Lower leg skin (tissue), 4 donors: ENCODE results near the gene SH3BP2. TPM values are rescaled to one million over a fixed set of nuclear protein-coding genes. Genes with fewer than 3 reads are reported as not detected.

Experiments
- DNase-seq, 2 donors: peaks; one replicate each; pipeline ENCODE4 v3.0.0-alpha.2; 2019; ENCODE audit warnings: low spot score in 2 of 2
- H3K4me3 ChIP-seq: fragments of 200-600 bp; sonication (generic); 2 replicates; pipeline ENCODE4 v1.5.1; 2017; ENCODE audit warnings: mild to moderate bottlenecking, low read depth; ENCODE audit not compliant: poor library complexity, severe bottlenecking
- CTCF ChIP-seq, 3 donors: fragments of 450-650 bp; IDR thresholded peaks; one replicate each; pipeline ENCODE4 v1.5.1; 2016; ENCODE audit warnings: antibody characterized with exemption in 3 of 3, mild to moderate bottlenecking in 3 of 3, moderate library complexity in 2 of 3
- POLR2A ChIP-seq, 2 donors: fragments of 450-650 bp; IDR thresholded peaks; one replicate each; pipeline ENCODE4 v1.6.1; 2016 to 2017; ENCODE audit warnings: antibody characterized with exemption in 2 of 2, mild to moderate bottlenecking in 1 of 2, moderate library complexity in 1 of 2
- WGBS, 2 donors: methylation state at CpG; one replicate each; pipeline ENCODE4 v1.1.5; 2018; 5-methylcytosine and 5-hydroxymethylcytosine counted together
- intact Hi-C: fragments of 100-400 bp; cut with DNase I; formaldehyde crosslinking; loops from one replicate; pipeline ENCODE4 v1.15.0; 2023; ENCODE audit warnings: low total_unique reads
- total RNA-seq, 4 donors: library from RNA; depleted of rRNA; stranded (reverse); fragments of >200 nt; gene quantifications; one replicate each; pipeline ENCODE4 v1.1.0, GENCODE V29; 2016

The SH3BP2 gene
- total RNA-seq, 4 donors from 2014 or later, result 106 to 291 (median 178) TPM

DNA sequence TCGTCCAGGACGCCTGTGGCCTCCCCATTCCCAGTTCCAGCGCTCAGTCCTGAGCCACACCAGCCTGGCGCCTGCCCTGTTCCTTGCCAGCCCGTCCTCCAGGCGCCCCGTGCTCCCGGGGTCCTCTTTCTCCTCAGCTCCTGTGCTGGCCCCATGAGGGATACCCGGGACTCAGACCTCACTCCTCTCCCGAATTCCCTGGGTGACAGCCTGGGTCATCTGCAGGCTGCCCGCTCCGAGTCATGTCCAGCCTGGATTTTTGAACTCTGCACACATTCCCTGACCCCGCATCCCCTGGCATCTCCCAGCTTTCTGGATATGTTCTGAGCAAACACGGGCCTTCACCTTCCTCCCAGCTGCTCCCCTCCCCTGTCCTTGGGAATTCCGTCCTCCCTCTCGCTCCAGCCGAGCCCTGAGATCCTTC, 35.9 kb downstream of the SH3BP2 start:
- DNase-seq, result peak in 1 of 2 donors; percentile 78
- no peak overlapping the region for H3K4me3 ChIP-seq
- WGBS, 2 donors, result 91 to 92% methylated on average over 17 of the region's 17 CpGs
- intact Hi-C loops, result no loop called here
- TF ChIP-seq POLR2A (IDR thresholded peaks at IDR 0.05), result no peak
- no peak for TF ChIP-seq CTCF (IDR thresholded peaks at IDR 0.05)

- no peak for TF ChIP-seq CTCF (IDR thresholded peaks at IDR 0.05)
- TF ChIP-seq POLR2A (IDR thresholded peaks at IDR 0.05), result no peak
- H3K4me3 ChIP-seq, result no peak overlapping the region
- peak in 1 of 2 donors; percentile 85 for DNase-seq
- WGBS, 2 donors, result 91 to 94% methylated on average over 16 to 17 of the region's 18 CpGs
- intact Hi-C loops, result no loop called here
These were observed 36.5 kb downstream of the SH3BP2 start for GRCh38 chr4:2829321-2829932.

DNA sequence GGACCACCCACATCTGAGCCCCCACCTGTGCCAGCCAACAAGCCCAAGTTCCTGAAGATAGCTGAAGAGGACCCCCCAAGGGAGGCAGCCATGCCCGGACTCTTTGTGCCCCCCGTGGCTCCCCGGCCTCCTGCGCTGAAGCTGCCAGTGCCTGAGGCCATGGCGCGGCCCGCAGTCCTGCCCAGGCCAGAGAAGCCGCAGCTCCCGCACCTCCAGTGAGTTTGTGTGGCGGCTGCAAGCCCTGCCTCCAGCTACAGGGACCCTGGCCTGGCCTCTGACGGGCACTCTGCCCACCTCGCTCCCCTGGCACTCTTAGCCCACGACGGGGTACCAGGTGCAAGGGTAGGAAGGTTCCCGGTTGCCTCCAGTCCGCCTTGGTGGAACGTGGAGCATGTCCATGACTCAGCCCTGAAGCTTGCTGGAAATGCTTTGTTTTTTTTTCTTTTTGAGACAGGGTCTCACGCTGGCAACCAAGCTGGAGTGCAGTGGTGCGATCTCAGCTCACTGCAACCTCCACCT, 37.1 kb downstream of the SH3BP2 start:
- no peak overlapping the region for H3K4me3 ChIP-seq
- 83 to 88% methylated on average over 18 to 19 of the region's 19 CpGs for WGBS, 2 donors
- DNase-seq, result no peak
- intact Hi-C loops, result no loop called here
- TF ChIP-seq POLR2A (IDR thresholded peaks at IDR 0.05), result no peak
- no peak for TF ChIP-seq CTCF (IDR thresholded peaks at IDR 0.05)

DNA sequence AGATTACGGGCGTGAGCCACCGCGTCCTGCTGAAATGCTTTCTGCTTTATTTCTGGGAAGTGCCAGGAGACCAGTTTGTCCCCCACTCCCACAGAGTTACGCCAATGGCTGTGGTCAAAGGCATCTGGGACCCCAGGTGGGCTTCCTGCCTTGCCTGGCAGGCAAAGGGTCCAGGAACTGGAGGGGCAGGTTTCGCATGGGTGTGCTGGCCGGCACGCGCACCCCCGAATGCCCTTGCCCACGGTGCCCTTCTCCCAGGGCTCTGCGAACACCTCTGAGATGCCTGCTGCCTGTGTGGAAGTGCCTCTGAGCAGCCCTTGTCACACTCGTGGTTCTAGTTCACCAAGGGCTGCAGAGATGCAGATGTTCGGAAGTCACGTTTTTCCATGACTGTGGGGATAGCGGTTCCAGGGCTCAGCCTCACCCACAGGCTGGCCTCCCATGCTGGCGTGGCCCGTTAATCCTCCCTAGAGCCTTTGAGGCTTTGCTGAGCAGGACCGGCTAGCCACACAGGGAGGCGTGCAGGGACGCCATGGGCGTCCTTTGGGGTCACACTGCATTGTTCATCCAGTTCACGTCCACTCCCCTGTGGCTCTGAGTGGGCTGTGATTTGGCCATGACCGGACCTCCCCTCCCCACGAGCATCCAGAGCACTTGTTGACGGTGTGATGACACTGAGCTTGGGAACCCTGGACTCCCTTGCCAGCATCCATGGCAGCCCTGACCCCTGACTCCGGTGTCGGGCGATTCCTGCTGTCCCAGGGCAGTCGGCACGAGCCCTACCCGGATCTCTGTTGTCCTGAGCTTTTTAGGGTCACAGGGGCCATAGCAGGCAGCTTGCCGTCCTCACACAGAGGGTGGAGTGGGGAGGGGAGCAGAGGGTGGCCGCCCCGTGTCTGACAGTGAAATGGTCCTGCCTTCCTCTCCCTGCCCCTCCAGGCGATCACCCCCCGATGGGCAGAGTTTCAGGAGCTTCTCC, 38.0 kb downstream of the SH3BP2 start:
- WGBS, 2 donors, result 90 to 91% methylated on average over 32 to 37 of the region's 37 CpGs
- intact Hi-C loops, result no loop called here
- TF ChIP-seq CTCF (IDR thresholded peaks at IDR 0.05) (no peak), POLR2A (IDR thresholded peaks at IDR 0.05) (no peak)
- H3K4me3 ChIP-seq, result no peak overlapping the region
- DNase-seq, result peak in 1 of 2 donors; percentile 83

DNA sequence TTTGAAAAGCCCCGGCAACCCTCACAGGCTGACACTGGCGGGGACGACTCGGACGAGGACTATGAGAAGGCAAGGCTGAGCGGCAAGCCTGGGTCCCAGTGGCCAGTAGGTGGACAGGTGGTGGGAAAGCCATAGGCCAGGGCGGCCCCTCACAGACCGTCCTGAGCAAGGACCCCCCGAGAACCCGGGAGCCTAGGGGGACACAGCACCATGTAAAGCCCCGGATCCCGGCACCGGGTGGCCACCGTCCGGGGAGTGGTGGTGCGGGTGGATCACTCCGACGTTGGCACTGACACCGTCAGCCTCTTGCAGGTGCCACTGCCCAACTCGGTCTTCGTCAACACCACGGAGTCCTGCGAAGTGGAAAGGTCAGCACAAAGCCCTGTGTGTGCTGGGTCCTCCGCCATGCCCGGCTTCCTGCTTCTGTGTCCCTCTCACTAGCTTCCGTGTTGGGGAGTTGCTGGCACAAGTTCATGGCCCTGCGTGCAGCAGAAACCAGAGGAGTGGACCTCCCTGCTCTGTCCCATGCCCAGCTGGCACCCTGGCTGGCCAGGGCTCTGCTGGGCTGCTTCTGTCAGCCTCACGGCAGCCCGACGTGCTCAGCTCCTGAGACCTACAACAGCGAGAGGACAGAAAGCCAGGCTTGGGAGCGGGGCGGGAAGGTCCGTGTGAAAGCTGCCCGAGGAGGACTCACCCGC, 38.9 kb downstream of the SH3BP2 start:
- intact Hi-C loops, result no loop called here
- WGBS, 2 donors, result 93 to 94% methylated on average over 31 to 35 of the region's 36 CpGs
- H3K4me3 ChIP-seq, result no peak overlapping the region
- peak in 1 of 2 donors; percentile 86 for DNase-seq
- no peak for TF ChIP-seq CTCF (IDR thresholded peaks at IDR 0.05)
- TF ChIP-seq POLR2A (IDR thresholded peaks at IDR 0.05), result no peak
